OCI-LY1 (cell line): ENCODE results near the gene TAMALIN.

Experiments used
- H2AFZ ChIP-seq: fragments of 200-600 bp; sonication (generic), shearing (Covaris generic); 2 replicates; pipeline ENCODE4 v1.6.0; 2014; ENCODE audit warnings: antibody characterized with exemption, mild to moderate bottlenecking, low read length
- H3F3A ChIP-seq: fragments of 200-600 bp; sonication (generic), shearing (Covaris generic); 2 replicates; pipeline ENCODE4 v1.6.0; 2014; ENCODE audit warnings: mild to moderate bottlenecking, antibody characterized with exemption, low read length, moderate library complexity; ENCODE audit not compliant: insufficient read depth
- H3K27ac ChIP-seq: fragments of 200-600 bp; sonication (generic); 2 replicates; pipeline ENCODE4 v1.5.1; 2014; ENCODE audit warnings: low read length, mixed run types, mild to moderate bottlenecking, low read depth; ENCODE audit not compliant: poor library complexity, severe bottlenecking
- H3K27me3 ChIP-seq: fragments of 200-600 bp; sonication (generic); 2 replicates; pipeline ENCODE4 v1.6.0; 2014; ENCODE audit warnings: antibody characterized with exemption, mild to moderate bottlenecking, low read length, moderate library complexity; ENCODE audit not compliant: insufficient read depth
- H3K36me3 ChIP-seq: fragments of 200-600 bp; sonication (generic); 2 replicates; pipeline ENCODE4 v1.6.1; 2014; ENCODE audit warnings: mild to moderate bottlenecking, antibody characterized with exemption, low read length, moderate library complexity, mixed read lengths; ENCODE audit not compliant: insufficient read depth
- H3K4me1 ChIP-seq: fragments of 200-600 bp; sonication (generic); 2 replicates; pipeline ENCODE4 v1.5.1; 2014; ENCODE audit warnings: mild to moderate bottlenecking, low read length, moderate library complexity; ENCODE audit not compliant: insufficient read depth, severe bottlenecking
- H3K4me2 ChIP-seq: fragments of 200-600 bp; sonication (generic), shearing (Covaris generic); 2 replicates; pipeline ENCODE4 v1.6.1; 2014; ENCODE audit warnings: low read length
- H3K4me3 ChIP-seq: fragments of 200-600 bp; sonication (generic); 2 replicates; pipeline ENCODE4 v1.5.1; 2014; ENCODE audit warnings: low read length, low read depth, mild to moderate bottlenecking, mixed read lengths; ENCODE audit not compliant: poor library complexity, severe bottlenecking
- H3K79me2 ChIP-seq: fragments of 200-600 bp; shearing (Covaris generic); 2 replicates; pipeline ENCODE4 v1.6.1; 2016; ENCODE audit warnings: mixed run types, low read length, mixed read lengths; ENCODE audit not compliant: insufficient read depth
- H3K9ac ChIP-seq: fragments of 200-600 bp; sonication (generic), shearing (Covaris generic); 2 replicates; pipeline ENCODE4 v1.6.1; 2014; ENCODE audit warnings: mild to moderate bottlenecking, low read length, mixed read lengths
- H3K9me2 ChIP-seq: fragments of 200-600 bp; sonication (generic), shearing (Covaris generic); 2 replicates; pipeline ENCODE4 v1.6.1; 2014; ENCODE audit warnings: low read depth, mild to moderate bottlenecking, low read length, mixed read lengths
- H3K9me3 ChIP-seq: fragments of 200-600 bp; shearing (Covaris generic); 2 replicates; pipeline ENCODE4 v1.6.1; 2014; ENCODE audit warnings: low read length, mixed read lengths
- H4K20me1 ChIP-seq: fragments of 200-600 bp; sonication (generic), shearing (Covaris generic); 2 replicates; pipeline ENCODE4 v1.6.0; 2016; ENCODE audit warnings: mild to moderate bottlenecking, low read length; ENCODE audit not compliant: insufficient read depth
- EZH2 ChIP-seq: fragments of 200-600 bp; sonication (generic), shearing (Covaris generic); IDR thresholded peaks from 2 replicates; pipeline ENCODE4 v1.8.0; 2017; ENCODE audit warnings: borderline replicate concordance, mixed run types, mild to moderate bottlenecking, antibody characterized with exemption, low read length, moderate library complexity, mixed read lengths
- TF ChIP-seq, protein P1 (sequence below): fragments of 200-600 bp; sonication (generic), shearing (Covaris generic); IDR thresholded peaks from 2 replicates; pipeline ENCODE4 v1.5.1; 2017; ENCODE audit warnings: mild to moderate bottlenecking, antibody characterized with exemption, low read length, moderate library complexity, mixed read lengths

TAMALIN gene

GRCh38 chr12:51961834-51962233 is 44.9 kb upstream of the TAMALIN start:
- H3K27me3 ChIP-seq: peaks cover 3% of the 10 kb centered on the region; the same call in 1 of the 2 replicates
- TF ChIP-seq, protein P1, sequence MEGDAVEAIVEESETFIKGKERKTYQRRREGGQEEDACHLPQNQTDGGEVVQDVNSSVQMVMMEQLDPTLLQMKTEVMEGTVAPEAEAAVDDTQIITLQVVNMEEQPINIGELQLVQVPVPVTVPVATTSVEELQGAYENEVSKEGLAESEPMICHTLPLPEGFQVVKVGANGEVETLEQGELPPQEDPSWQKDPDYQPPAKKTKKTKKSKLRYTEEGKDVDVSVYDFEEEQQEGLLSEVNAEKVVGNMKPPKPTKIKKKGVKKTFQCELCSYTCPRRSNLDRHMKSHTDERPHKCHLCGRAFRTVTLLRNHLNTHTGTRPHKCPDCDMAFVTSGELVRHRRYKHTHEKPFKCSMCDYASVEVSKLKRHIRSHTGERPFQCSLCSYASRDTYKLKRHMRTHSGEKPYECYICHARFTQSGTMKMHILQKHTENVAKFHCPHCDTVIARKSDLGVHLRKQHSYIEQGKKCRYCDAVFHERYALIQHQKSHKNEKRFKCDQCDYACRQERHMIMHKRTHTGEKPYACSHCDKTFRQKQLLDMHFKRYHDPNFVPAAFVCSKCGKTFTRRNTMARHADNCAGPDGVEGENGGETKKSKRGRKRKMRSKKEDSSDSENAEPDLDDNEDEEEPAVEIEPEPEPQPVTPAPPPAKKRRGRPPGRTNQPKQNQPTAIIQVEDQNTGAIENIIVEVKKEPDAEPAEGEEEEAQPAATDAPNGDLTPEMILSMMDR: no peak
- TF ChIP-seq EZH2: no peak
- no peaks in the 10 kb centered on the region for H3K9me3 ChIP-seq
- no peaks in the 10 kb centered on the region for H3K36me3 ChIP-seq
- no peak overlapping the region for H3K27ac ChIP-seq
- no peaks in the 10 kb centered on the region for H3K9me2 ChIP-seq
- no peaks in the 10 kb centered on the region for H4K20me1 ChIP-seq
- H3K4me2 ChIP-seq: no peak overlapping the region
- no peaks in the 10 kb centered on the region for H3K4me1 ChIP-seq
- H3K79me2 ChIP-seq: no peaks in the 10 kb centered on the region
- no peaks in the 10 kb centered on the region for H3F3A ChIP-seq
- no peak overlapping the region for H3K9ac ChIP-seq
- no peak overlapping the region for H3K4me3 ChIP-seq
- H2AFZ ChIP-seq: no peak overlapping the region

DNA sequence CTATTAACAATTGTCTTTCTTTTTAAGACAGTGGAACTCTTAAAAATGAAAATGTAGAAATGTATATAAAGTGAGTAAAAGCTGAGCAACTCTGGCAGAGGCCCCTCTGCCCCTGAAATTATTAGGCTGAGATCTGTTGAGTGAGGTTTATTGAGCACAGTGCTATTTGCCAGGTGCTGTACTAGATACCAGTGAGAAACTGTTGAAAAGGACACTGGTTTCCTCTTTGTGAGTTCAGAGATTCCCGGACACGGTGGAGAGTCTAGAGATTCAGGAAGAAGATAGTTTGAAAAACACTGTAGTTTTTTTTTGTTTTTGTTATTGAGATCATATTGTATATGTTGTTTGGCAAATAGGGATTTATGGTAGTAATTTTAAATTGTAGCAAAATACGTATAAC is 44.0 kb upstream of the TAMALIN start:
- Histone ChIP-seq H3K4me3 (no peak overlapping the region), H3K9ac (no peak overlapping the region), H3K27me3 (peaks cover 3% of the 10 kb centered on the region; the same call in 1 of the 2 replicates), H3K9me2 (no peaks in the 10 kb centered on the region), H3K36me3 (no peaks in the 10 kb centered on the region), H3F3A (no peaks in the 10 kb centered on the region), H3K27ac (no peak overlapping the region), H3K4me2 (no peak overlapping the region), H2AFZ (no peak overlapping the region), H4K20me1 (no peaks in the 10 kb centered on the region), H3K9me3 (no peaks in the 10 kb centered on the region), H3K4me1 (no peaks in the 10 kb centered on the region), H3K79me2 (no peaks in the 10 kb centered on the region)
- TF ChIP-seq EZH2: no peak
- TF ChIP-seq, protein P1: no peak

DNA sequence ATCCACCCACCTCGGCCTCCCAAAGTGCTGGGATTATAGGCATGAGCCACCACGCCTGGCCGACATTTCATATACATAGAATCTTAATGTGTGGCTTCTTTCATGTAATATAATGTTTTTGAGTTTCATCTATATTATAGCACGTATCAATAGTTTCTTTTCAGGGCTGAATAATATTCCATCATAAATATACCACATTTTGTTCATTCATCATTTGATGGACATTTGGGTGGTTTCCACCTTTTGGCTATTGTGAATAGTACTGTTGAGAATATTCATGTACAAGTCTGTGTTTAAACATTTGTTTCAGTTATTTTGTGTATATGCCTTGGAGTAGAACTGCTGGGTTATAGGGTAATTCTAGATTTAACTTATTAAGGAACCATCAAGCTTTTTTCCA is 43.3 kb upstream of the TAMALIN start:
- Histone ChIP-seq H3K9ac (no peak overlapping the region), H3K9me2 (no peaks in the 10 kb centered on the region), H3K4me1 (no peaks in the 10 kb centered on the region), H3K9me3 (no peaks in the 10 kb centered on the region), H4K20me1 (no peaks in the 10 kb centered on the region), H3K27me3 (peaks cover 3% of the 10 kb centered on the region; the same call in 1 of the 2 replicates), H3K4me2 (no peak overlapping the region), H2AFZ (no peak overlapping the region), H3K27ac (no peak overlapping the region), H3F3A (no peaks in the 10 kb centered on the region), H3K4me3 (no peak overlapping the region), H3K79me2 (no peaks in the 10 kb centered on the region), H3K36me3 (no peaks in the 10 kb centered on the region)
- TF ChIP-seq EZH2: no peak
- TF ChIP-seq, protein P1: no peak
